ENCODE measurements around the gene ZCCHC7.

The ZCCHC7 gene

DNA sequence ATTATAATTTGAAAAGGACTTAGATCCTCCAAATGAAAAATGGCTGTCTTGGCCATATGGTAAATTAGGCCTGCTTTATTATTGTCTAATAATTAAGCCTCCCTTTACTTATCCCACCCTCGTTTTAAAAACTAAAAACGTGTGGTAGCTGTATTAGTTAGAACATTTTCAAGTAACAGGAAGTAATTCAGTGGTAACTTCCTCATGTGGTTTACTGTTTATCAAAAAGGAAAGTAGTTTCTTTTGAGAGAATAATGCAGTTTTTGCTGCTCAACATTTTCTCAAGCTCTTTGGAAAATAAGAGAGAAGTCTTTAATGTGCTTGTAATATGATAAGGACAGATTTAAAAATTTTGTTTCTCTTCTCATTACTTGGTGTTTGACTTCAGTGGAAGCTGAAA is 26.0 kb downstream of the ZCCHC7 start:
- H3K27me3 ChIP-seq (ENCODE audit: insufficient read depth, insufficient read length), result no peaks in the 10 kb centered on the region
- TF ChIP-seq YY1 (IDR thresholded peaks at IDR 0.05; ENCODE audit: insufficient read depth, insufficient read length) (no peak), ZNF274 (IDR thresholded peaks at IDR 0.05; ENCODE audit: low read depth, low read length) (no peak), SUZ12 (IDR thresholded peaks at IDR 0.05; ENCODE audit: extremely low read depth, insufficient read depth, insufficient read length) (no peak)
- no peak overlapping the region for H3K9ac ChIP-seq (ENCODE audit: insufficient read length, low read depth)
- H3K4me3 ChIP-seq (ENCODE audit: insufficient read length, low read depth), result no peak overlapping the region
- H3K36me3 ChIP-seq (ENCODE audit: insufficient read depth, insufficient read length, low read length), result peaks cover 9% of the 10 kb centered on the region
- no peaks in the 10 kb centered on the region for H3K9me3 ChIP-seq (ENCODE audit: insufficient read depth, low read length)
- H3K4me1 ChIP-seq (ENCODE audit: insufficient read depth, insufficient read length), result no peaks in the 10 kb centered on the region
- no peak for DNase-seq (ENCODE audit: low read depth, low spot score)

DNA sequence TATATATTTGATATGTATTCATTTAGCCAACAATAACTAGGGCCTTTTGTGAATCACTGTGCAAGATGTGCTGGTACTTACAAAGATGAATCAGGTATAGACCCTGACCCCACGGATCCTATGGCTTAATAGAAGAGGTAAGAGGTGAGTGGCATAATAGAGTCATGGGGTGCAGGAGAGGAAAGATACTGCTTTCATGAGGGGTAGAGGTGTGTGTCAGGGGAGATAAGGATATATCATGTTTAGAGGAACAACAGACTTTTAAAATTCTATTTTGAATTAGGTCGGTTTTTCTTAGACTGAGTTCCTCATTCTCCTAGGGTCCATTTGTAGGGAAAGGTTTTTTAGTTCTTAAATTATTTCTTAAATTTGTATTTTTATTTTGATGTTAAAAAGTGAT is 27.8 kb downstream of the ZCCHC7 start:
- TF ChIP-seq YY1 (IDR thresholded peaks at IDR 0.05; ENCODE audit: insufficient read depth, insufficient read length) (no peak), SUZ12 (IDR thresholded peaks at IDR 0.05; ENCODE audit: extremely low read depth, insufficient read depth, insufficient read length) (no peak), ZNF274 (IDR thresholded peaks at IDR 0.05; ENCODE audit: low read depth, low read length) (no peak)
- Histone ChIP-seq H3K36me3 (ENCODE audit: insufficient read depth, insufficient read length, low read length) (peaks cover 9% of the 10 kb centered on the region), H3K4me1 (ENCODE audit: insufficient read depth, insufficient read length) (no peaks in the 10 kb centered on the region), H3K27me3 (ENCODE audit: insufficient read depth, insufficient read length) (no peaks in the 10 kb centered on the region), H3K9me3 (ENCODE audit: insufficient read depth, low read length) (no peaks in the 10 kb centered on the region), H3K4me3 (ENCODE audit: insufficient read length, low read depth) (no peak overlapping the region), H3K9ac (ENCODE audit: insufficient read length, low read depth) (no peak overlapping the region)
- no peak for DNase-seq (ENCODE audit: low read depth, low spot score)

DNA sequence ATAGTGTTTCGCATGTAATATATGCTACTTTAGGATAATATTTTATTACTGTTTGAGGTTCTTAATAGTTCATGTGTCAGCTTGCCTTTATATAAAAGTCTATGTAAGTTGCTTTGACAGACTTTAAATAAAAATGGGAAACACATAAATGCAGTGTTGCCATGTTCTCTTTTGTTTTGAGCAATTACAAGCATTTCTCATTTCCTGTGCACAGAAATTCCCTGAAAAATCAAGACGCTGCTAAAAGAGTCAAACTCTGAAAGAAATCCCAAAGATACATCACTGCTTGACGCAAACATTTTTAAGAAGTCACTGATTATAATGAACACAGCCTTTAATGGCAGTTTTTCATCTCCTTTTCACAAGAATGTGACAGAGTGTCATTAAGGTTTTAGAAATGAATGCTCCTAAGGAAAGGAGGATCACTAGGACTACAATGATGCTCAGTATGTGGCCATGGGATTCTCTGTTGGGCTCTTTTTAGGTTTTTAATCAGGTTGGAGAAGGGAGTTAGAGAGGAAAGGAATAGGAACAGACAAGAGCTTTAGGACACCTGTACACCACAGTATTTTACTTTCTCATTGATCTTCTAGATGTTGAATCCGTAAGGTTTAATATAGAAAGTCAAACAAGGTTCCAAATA is 29.4 kb downstream of the ZCCHC7 start:
- no peaks in the 10 kb centered on the region for H3K4me1 ChIP-seq (ENCODE audit: insufficient read depth, insufficient read length)
- no peak for DNase-seq (ENCODE audit: low read depth, low spot score)
- H3K4me3 ChIP-seq (ENCODE audit: insufficient read length, low read depth), result no peak overlapping the region

DNA sequence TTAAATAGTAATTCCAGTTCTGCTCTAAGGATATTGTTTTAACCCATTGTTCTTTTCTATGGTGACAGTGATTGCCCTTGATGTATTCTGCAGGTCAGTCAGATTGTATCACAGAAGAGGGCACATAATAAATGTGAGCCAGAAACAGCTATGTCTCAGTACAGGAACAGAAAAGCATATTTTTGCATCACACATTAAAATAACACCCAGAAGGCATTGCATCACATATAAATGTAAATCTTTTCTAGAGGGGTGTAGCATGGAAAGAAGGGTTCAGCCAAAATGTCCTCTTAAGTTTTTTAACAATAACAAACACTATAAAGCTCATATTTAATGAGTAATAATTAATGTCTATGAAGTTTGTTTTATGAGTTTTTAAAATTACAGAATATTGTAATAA is 30.0 kb downstream of the ZCCHC7 start:
- DNase-seq (ENCODE audit: low read depth, low spot score), result no peak
- TF ChIP-seq YY1 (IDR thresholded peaks at IDR 0.05; ENCODE audit: insufficient read depth, insufficient read length), result no peak
- no peak for TF ChIP-seq SUZ12 (IDR thresholded peaks at IDR 0.05; ENCODE audit: extremely low read depth, insufficient read depth, insufficient read length)
- TF ChIP-seq ZNF274 (IDR thresholded peaks at IDR 0.05; ENCODE audit: low read depth, low read length), result no peak
- Histone ChIP-seq H3K9me3 (ENCODE audit: insufficient read depth, low read length) (no peaks in the 10 kb centered on the region), H3K9ac (ENCODE audit: insufficient read length, low read depth) (no peak overlapping the region), H3K4me1 (ENCODE audit: insufficient read depth, insufficient read length) (no peaks in the 10 kb centered on the region), H3K36me3 (ENCODE audit: insufficient read depth, insufficient read length, low read length) (peaks cover 15% of the 10 kb centered on the region), H3K4me3 (ENCODE audit: insufficient read length, low read depth) (no peak overlapping the region), H3K27me3 (ENCODE audit: insufficient read depth, insufficient read length) (no peaks in the 10 kb centered on the region)

More for the DNA sequence above, 29.4 kb downstream of the ZCCHC7 start:
- Histone ChIP-seq H3K36me3 (ENCODE audit: insufficient read depth, insufficient read length, low read length) (peaks cover 15% of the 10 kb centered on the region), H3K27me3 (ENCODE audit: insufficient read depth, insufficient read length) (no peaks in the 10 kb centered on the region), H3K9ac (ENCODE audit: insufficient read length, low read depth) (no peak overlapping the region), H3K9me3 (ENCODE audit: insufficient read depth, low read length) (no peaks in the 10 kb centered on the region)
- TF ChIP-seq YY1 (IDR thresholded peaks at IDR 0.05; ENCODE audit: insufficient read depth, insufficient read length) (no peak), SUZ12 (IDR thresholded peaks at IDR 0.05; ENCODE audit: extremely low read depth, insufficient read depth, insufficient read length) (no peak), ZNF274 (IDR thresholded peaks at IDR 0.05; ENCODE audit: low read depth, low read length) (no peak)

DNA sequence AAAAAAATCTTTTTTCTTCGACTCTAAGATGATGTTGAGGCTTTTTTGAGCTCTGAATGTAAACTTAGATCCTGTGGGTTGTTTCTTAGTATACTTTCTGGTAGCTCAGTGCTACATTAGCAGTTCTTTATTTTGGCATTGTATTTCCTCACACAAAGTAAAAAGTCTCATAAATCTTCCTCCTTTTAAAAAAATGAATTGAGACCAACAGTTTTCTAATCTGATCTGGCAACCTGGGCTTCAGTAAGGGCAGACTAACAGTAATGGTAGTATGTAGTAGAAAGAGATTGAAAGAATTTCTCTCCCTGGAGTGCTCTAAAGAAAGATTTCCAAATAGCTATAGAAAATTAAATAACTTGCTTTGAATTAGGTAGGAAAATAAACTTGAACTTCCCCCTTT is 31.4 kb downstream of the ZCCHC7 start:
- Histone ChIP-seq H3K27me3 (ENCODE audit: insufficient read depth, insufficient read length) (no peaks in the 10 kb centered on the region), H3K9ac (ENCODE audit: insufficient read length, low read depth) (no peak overlapping the region), H3K36me3 (ENCODE audit: insufficient read depth, insufficient read length, low read length) (peaks cover 15% of the 10 kb centered on the region), H3K4me3 (ENCODE audit: insufficient read length, low read depth) (no peak overlapping the region), H3K4me1 (ENCODE audit: insufficient read depth, insufficient read length) (no peaks in the 10 kb centered on the region), H3K9me3 (ENCODE audit: insufficient read depth, low read length) (no peaks in the 10 kb centered on the region)
- no peak for DNase-seq (ENCODE audit: low read depth, low spot score)
- TF ChIP-seq ZNF274 (IDR thresholded peaks at IDR 0.05; ENCODE audit: low read depth, low read length) (no peak), YY1 (IDR thresholded peaks at IDR 0.05; ENCODE audit: insufficient read depth, insufficient read length) (no peak), SUZ12 (IDR thresholded peaks at IDR 0.05; ENCODE audit: extremely low read depth, insufficient read depth, insufficient read length) (no peak)

DNA sequence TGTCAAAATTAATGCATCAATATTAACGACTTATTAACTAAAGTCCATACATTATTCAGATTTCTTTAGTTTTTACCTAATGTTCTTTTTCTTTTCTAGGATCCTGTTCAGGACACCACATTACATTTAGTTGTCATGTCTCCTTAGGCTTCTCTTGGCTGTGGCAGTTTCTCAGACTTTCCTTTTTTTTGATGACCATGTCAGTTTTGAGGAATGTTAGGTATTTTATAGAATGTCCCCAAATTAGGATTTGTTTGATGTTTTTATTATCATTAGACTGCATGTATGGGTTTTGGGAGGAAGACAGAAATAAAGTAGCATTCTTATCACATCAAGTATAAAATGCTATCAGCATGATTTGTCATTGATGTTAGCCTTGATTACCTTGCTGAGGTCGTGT is 32.0 kb downstream of the ZCCHC7 start:
- Histone ChIP-seq H3K9ac (ENCODE audit: insufficient read length, low read depth) (no peak overlapping the region), H3K9me3 (ENCODE audit: insufficient read depth, low read length) (no peaks in the 10 kb centered on the region), H3K4me1 (ENCODE audit: insufficient read depth, insufficient read length) (no peaks in the 10 kb centered on the region), H3K4me3 (ENCODE audit: insufficient read length, low read depth) (no peak overlapping the region), H3K36me3 (ENCODE audit: insufficient read depth, insufficient read length, low read length) (peaks cover 14% of the 10 kb centered on the region), H3K27me3 (ENCODE audit: insufficient read depth, insufficient read length) (no peaks in the 10 kb centered on the region)
- no peak for DNase-seq (ENCODE audit: low read depth, low spot score)
- TF ChIP-seq ZNF274 (IDR thresholded peaks at IDR 0.05; ENCODE audit: low read depth, low read length), result no peak
- no peak for TF ChIP-seq YY1 (IDR thresholded peaks at IDR 0.05; ENCODE audit: insufficient read depth, insufficient read length)
- TF ChIP-seq SUZ12 (IDR thresholded peaks at IDR 0.05; ENCODE audit: extremely low read depth, insufficient read depth, insufficient read length), result no peak

DNA sequence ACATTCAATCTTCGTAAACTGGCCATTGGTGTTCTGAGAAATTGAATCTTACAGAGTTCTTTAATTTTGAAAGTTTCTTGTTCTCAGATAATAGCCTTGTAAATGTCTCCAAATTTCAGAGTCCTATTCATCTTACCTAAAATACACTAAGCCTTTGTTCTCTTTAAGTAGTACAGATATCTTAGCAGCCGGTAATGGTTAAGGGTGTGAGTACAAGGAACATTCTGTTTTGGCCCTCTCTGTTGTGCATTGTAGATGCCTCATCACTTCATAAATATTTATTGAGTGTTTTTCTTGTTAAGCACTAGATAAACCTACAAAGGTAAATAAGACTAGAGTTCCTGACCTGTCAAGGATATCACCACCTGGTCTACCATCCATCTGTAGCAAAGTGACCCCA is 35.2 kb downstream of the ZCCHC7 start:
- no peaks in the 10 kb centered on the region for H3K4me1 ChIP-seq (ENCODE audit: insufficient read depth, insufficient read length)
- no peak for TF ChIP-seq YY1 (IDR thresholded peaks at IDR 0.05; ENCODE audit: insufficient read depth, insufficient read length)
- no peak for TF ChIP-seq SUZ12 (IDR thresholded peaks at IDR 0.05; ENCODE audit: extremely low read depth, insufficient read depth, insufficient read length)
- no peak for TF ChIP-seq ZNF274 (IDR thresholded peaks at IDR 0.05; ENCODE audit: low read depth, low read length)
- H3K9me3 ChIP-seq (ENCODE audit: insufficient read depth, low read length), result no peaks in the 10 kb centered on the region
- H3K27me3 ChIP-seq (ENCODE audit: insufficient read depth, insufficient read length), result no peaks in the 10 kb centered on the region
- DNase-seq (ENCODE audit: low read depth, low spot score), result no peak
- H3K9ac ChIP-seq (ENCODE audit: insufficient read length, low read depth), result no peak overlapping the region
- no peak overlapping the region for H3K4me3 ChIP-seq (ENCODE audit: insufficient read length, low read depth)
- peaks cover 8% of the 10 kb centered on the region for H3K36me3 ChIP-seq (ENCODE audit: insufficient read depth, insufficient read length, low read length)

Data from NT2/D1 (cell line).